Prostate gland (tissue), 2 donors: ENCODE data around the gene ADAMTS2. TPM values are rescaled to one million over a fixed set of nuclear protein-coding genes. Genes with fewer than 3 reads are reported as not detected.

Experiments used
- DNase-seq: peaks from one replicate; pipeline ENCODE4 v3.0.0-alpha.2; 2019; ENCODE audit warnings: low spot score
- H3K27ac ChIP-seq, 2 donors: fragments of 200-600 bp; sonication (generic); 2 replicates each; pipeline ENCODE4 v1.5.1; 2017 to 2019
- H3K27me3 ChIP-seq: fragments of 200-600 bp; sonication (generic); replicated peaks from 2 replicates; pipeline ENCODE4 v1.5.1; 2019; ENCODE audit not compliant: insufficient read depth
- H3K36me3 ChIP-seq, 2 donors: fragments of 200-600 bp; sonication (generic); 1 replicate in 1 of 2; 2 replicates in 1 of 2; pipeline versions ENCODE4 v1.5.1 to v1.8.1; 2017 to 2019
- H3K4me1 ChIP-seq: fragments of 200-600 bp; sonication (generic); replicated peaks from 2 replicates; pipeline ENCODE4 v1.5.1; 2019
- H3K4me3 ChIP-seq, 2 donors: fragments of 200-600 bp; sonication (generic); 2 replicates each; pipeline ENCODE4 v1.5.1; 2017 to 2019
- H3K9me3 ChIP-seq: fragments of 200-600 bp; sonication (generic); 2 replicates; pipeline ENCODE4 v1.5.1; 2017
- CTCF ChIP-seq, 4 experiments: fragments of 200-600 bp in 2 of 4; fragments of 450-650 bp in 2 of 4; sonication (generic) in 2 of 4; IDR thresholded peaks; 1 replicate in 3 of 4; 2 replicates in 1 of 4; pipeline ENCODE4 v1.5.1; 2016 to 2019; ENCODE audit warnings: antibody characterized with exemption in 4 of 4, mild to moderate bottlenecking in 2 of 4, moderate library complexity in 2 of 4
- POLR2A ChIP-seq: fragments of 450-650 bp; IDR thresholded peaks from one replicate; pipeline ENCODE4 v1.6.1; 2016; ENCODE audit warnings: antibody characterized with exemption, mild to moderate bottlenecking
- POLR2AphosphoS5 ChIP-seq: sonication (generic); formaldehyde crosslinking; IDR thresholded peaks from one replicate; pipeline ENCODE4 v1.6.1; 2017; ENCODE audit warnings: antibody characterized with exemption
- WGBS: methylation state at CpG from one replicate; pipeline ENCODE4 v1.1.5; 2018; 5-methylcytosine and 5-hydroxymethylcytosine counted together
- intact Hi-C: fragments of 100-400 bp; cut with DNase I; formaldehyde crosslinking; loops from one replicate; pipeline ENCODE4 v1.14.2; 2022
- total RNA-seq, 2 donors: library from RNA; depleted of rRNA; stranded (reverse); fragments of >200 nt; gene quantifications; one replicate each; pipeline ENCODE4 v1.1.0, GENCODE V29; 2016

ADAMTS2 gene
- total RNA-seq, 2 donors from 2014 or later: 2.0 to 20.3 TPM

GRCh38 chr5:179123109-179123426, 222.2 kb downstream of the ADAMTS2 start:
- intact Hi-C loops: no loop called here
- H3K9me3 ChIP-seq: no peaks in the 10 kb centered on the region
- no peak overlapping the region for H3K4me3 ChIP-seq
- no peaks in the 10 kb centered on the region for H3K27me3 ChIP-seq
- no peaks in the 10 kb centered on the region for H3K36me3 ChIP-seq
- no peaks in the 10 kb centered on the region for H3K4me1 ChIP-seq
- 88% methylated on average over 2 of the region's 2 CpGs for WGBS
- no peak for DNase-seq
- no peak overlapping the region for H3K27ac ChIP-seq
- no peak for TF ChIP-seq POLR2A
- TF ChIP-seq CTCF (IDR thresholded peaks at IDR 0.05): no peak
- no peak for TF ChIP-seq POLR2AphosphoS5

- no peaks in the 10 kb centered on the region for H3K4me1 ChIP-seq
- H3K27me3 ChIP-seq: no peaks in the 10 kb centered on the region
- no peak overlapping the region for H3K27ac ChIP-seq
- H3K4me3 ChIP-seq: no peak overlapping the region
- WGBS: 86% methylated on average over 15 of the region's 19 CpGs
- no peaks in the 10 kb centered on the region for H3K36me3 ChIP-seq
- H3K9me3 ChIP-seq: no peaks in the 10 kb centered on the region
- TF ChIP-seq POLR2AphosphoS5 (no peak), CTCF (IDR thresholded peaks at IDR 0.05) (no peak), POLR2A (no peak)
- intact Hi-C loops: no loop called here
- no peak for DNase-seq
These were observed 222.7 kb downstream of the ADAMTS2 start for GRCh38 chr5:179122411-179123108.

- Histone ChIP-seq H3K4me3 (no peak overlapping the region), H3K36me3 (no peaks in the 10 kb centered on the region), H3K4me1 (no peaks in the 10 kb centered on the region), H3K27ac (no peak overlapping the region), H3K9me3 (no peaks in the 10 kb centered on the region), H3K27me3 (no peaks in the 10 kb centered on the region)
- DNase-seq: no peak
- TF ChIP-seq CTCF (IDR thresholded peaks at IDR 0.05) (no peak), POLR2A (no peak), POLR2AphosphoS5 (no peak)
- intact Hi-C loops: no loop called here
- WGBS: 92% methylated on average over 25 of the region's 25 CpGs
These were observed 223.6 kb downstream of the ADAMTS2 start for GRCh38 chr5:179121667-179122111.

GRCh38 chr5:179120951-179121666, 224.2 kb downstream of the ADAMTS2 start:
- no peak overlapping the region for H3K27ac ChIP-seq
- intact Hi-C loops: no loop called here
- no peaks in the 10 kb centered on the region for H3K27me3 ChIP-seq
- WGBS: 94% methylated on average over 75 of the region's 75 CpGs
- no peaks in the 10 kb centered on the region for H3K4me1 ChIP-seq
- H3K4me3 ChIP-seq: no peak overlapping the region
- H3K9me3 ChIP-seq: no peaks in the 10 kb centered on the region
- no peaks in the 10 kb centered on the region for H3K36me3 ChIP-seq
- DNase-seq: no peak
- TF ChIP-seq POLR2A (no peak), CTCF (IDR thresholded peaks at IDR 0.05) (no peak), POLR2AphosphoS5 (no peak)

- Histone ChIP-seq H3K27me3 (no peaks in the 10 kb centered on the region), H3K27ac (no peak overlapping the region), H3K9me3 (no peaks in the 10 kb centered on the region), H3K36me3 (no peaks in the 10 kb centered on the region), H3K4me1 (no peaks in the 10 kb centered on the region), H3K4me3 (no peak overlapping the region)
- TF ChIP-seq CTCF (IDR thresholded peaks at IDR 0.05) (no peak), POLR2A (no peak), POLR2AphosphoS5 (no peak)
- 94% methylated on average over 35 of the region's 35 CpGs for WGBS
- intact Hi-C loops: no loop called here
- no peak for DNase-seq
These were observed 224.8 kb downstream of the ADAMTS2 start for GRCh38 chr5:179120421-179120861.
